Smooth muscle cell (in vitro differentiated cells): ENCODE data around the gene PRSS12. TPM values are rescaled to one million over a fixed set of nuclear protein-coding genes. Genes with fewer than 3 reads are reported as not detected.
"Not testable (repeated sequence)": the region's sequence is repeated elsewhere in the genome, so short reads cannot be mapped to it uniquely, and the experiment has no call there.

Experiments used
- DNase-seq: peaks from one replicate; lab custom pipeline; 2025; ENCODE audit not compliant: unreplicated experiment; lab: John Stamatoyannopoulos, UW
- H2AFZ ChIP-seq: fragments of 200-600 bp; sonication (generic); 2 replicates; pipeline ENCODE4 v1.6.0; 2016; ENCODE audit warnings: antibody characterized with exemption, low read depth, mild to moderate bottlenecking
- H3F3A ChIP-seq: fragments of 200-600 bp; sonication (generic); 2 replicates; pipeline ENCODE4 v1.6.0; 2017; ENCODE audit warnings: antibody characterized with exemption, low read depth
- H3K27ac ChIP-seq: fragments of 200-600 bp; sonication (generic); 2 replicates; pipeline ENCODE4 v1.5.1; 2016; ENCODE audit warnings: low read depth, mild to moderate bottlenecking
- H3K27me3 ChIP-seq: fragments of 200-600 bp; sonication (generic); 2 replicates; pipeline ENCODE4 v1.6.1; 2016; ENCODE audit warnings: low read depth, mild to moderate bottlenecking
- H3K36me3 ChIP-seq: fragments of 200-600 bp; sonication (generic); 2 replicates; pipeline ENCODE4 v1.5.1; 2016; ENCODE audit warnings: low read depth
- H3K4me1 ChIP-seq: fragments of 200-600 bp; sonication (generic); 2 replicates; pipeline ENCODE4 v1.5.1; 2016; ENCODE audit warnings: low read depth
- H3K4me2 ChIP-seq: fragments of 200-600 bp; sonication (generic); 2 replicates; pipeline ENCODE4 v1.6.0; 2016; ENCODE audit warnings: mild to moderate bottlenecking
- H3K4me3 ChIP-seq: fragments of 200-600 bp; sonication (generic); 2 replicates; pipeline ENCODE4 v1.5.1; 2016; ENCODE audit warnings: mild to moderate bottlenecking
- H3K79me2 ChIP-seq: fragments of 200-600 bp; sonication (generic); 2 replicates; pipeline ENCODE4 v1.6.0; 2016; ENCODE audit warnings: low read depth, mild to moderate bottlenecking
- H3K9ac ChIP-seq: fragments of 200-600 bp; sonication (generic); 2 replicates; pipeline ENCODE4 v1.6.0; 2016; ENCODE audit warnings: low read depth
- H3K9me3 ChIP-seq: fragments of 200-600 bp; sonication (generic); replicated peaks from 2 replicates; pipeline ENCODE4 v1.5.1; 2016; ENCODE audit warnings: low read depth
- H4K20me1 ChIP-seq: fragments of 200-600 bp; sonication (generic); 2 replicates; pipeline ENCODE4 v1.6.0; 2016; ENCODE audit warnings: low read depth
- CTCF ChIP-seq: fragments of 200-600 bp; sonication (generic); IDR thresholded peaks from 2 replicates; pipeline ENCODE4 v1.5.1; 2017; ENCODE audit warnings: borderline replicate concordance, mild to moderate bottlenecking, antibody characterized with exemption; ENCODE audit not compliant: insufficient read depth, poor library complexity, severe bottlenecking
- WGBS: methylation state at CpG from one replicate; pipeline ENCODE4 v1.1.7; 2016; ENCODE audit warnings: low lambda C conversion rate; 5-methylcytosine and 5-hydroxymethylcytosine counted together
- polyA plus RNA-seq: library from polyadenylated mRNA; unstranded; fragments of >200 nt; fragmentation: Nextera tagmentation; extraction: Ambion mirVana; gene quantifications from 2 replicates; pipeline ENCODE4 v1.2.1, GENCODE V29; 2016
- total RNA-seq: library from RNA; depleted of rRNA; stranded (reverse); fragments of >200 nt; gene quantifications from 2 replicates; pipeline ENCODE4 v1.2.3, GENCODE V29; 2014

Gene PRSS12
- total and polyA plus RNA-seq, 2 experiments from 2014 or later: 9.9 to 24.5 TPM

GRCh38 chr4:118397623-118397979, 44.8 kb upstream of the PRSS12 start:
- H3K36me3 ChIP-seq: no peaks in the 10 kb centered on the region
- H3K79me2 ChIP-seq: no peaks in the 10 kb centered on the region
- peak overlapping the region; percentile 25 for H3K4me2 ChIP-seq
- H3K4me3 ChIP-seq: no peak overlapping the region
- no peaks in the 10 kb centered on the region for H3F3A ChIP-seq
- H2AFZ ChIP-seq: peak overlapping the region; percentile 78
- WGBS: 65% methylated on average over 1 of the region's 1 CpG
- TF ChIP-seq CTCF: no peak
- no peaks in the 10 kb centered on the region for H3K9me3 ChIP-seq
- H3K27ac ChIP-seq: peak overlapping the region; percentile 85
- peak overlapping the region; percentile 76 for H3K9ac ChIP-seq
- no peaks in the 10 kb centered on the region for H3K27me3 ChIP-seq
- no peaks in the 10 kb centered on the region for H4K20me1 ChIP-seq
- DNase-seq: no peak
- H3K4me1 ChIP-seq: peaks cover 19% of the 10 kb centered on the region

- H3K9me3 ChIP-seq: no peaks in the 10 kb centered on the region
- no peaks in the 10 kb centered on the region for H3K27me3 ChIP-seq
- peaks cover 19% of the 10 kb centered on the region for H3K4me1 ChIP-seq
- H3K79me2 ChIP-seq: no peaks in the 10 kb centered on the region
- H3K27ac ChIP-seq: peak overlapping the region; percentile 85
- TF ChIP-seq CTCF: no peak
- no peaks in the 10 kb centered on the region for H3F3A ChIP-seq
- 60% methylated on average over 5 of the region's 5 CpGs for WGBS
- H4K20me1 ChIP-seq: no peaks in the 10 kb centered on the region
- H3K4me2 ChIP-seq: peak overlapping the region; percentile 25
- no peak overlapping the region for H3K4me3 ChIP-seq
- no peak for DNase-seq
- H2AFZ ChIP-seq: peak overlapping the region; percentile 78
- H3K9ac ChIP-seq: peak overlapping the region; percentile 76
- H3K36me3 ChIP-seq: no peaks in the 10 kb centered on the region
Observed at GRCh38 chr4:118396881-118397622, 44.2 kb upstream of the PRSS12 start.

- H3K9me3 ChIP-seq: no peaks in the 10 kb centered on the region
- H3K79me2 ChIP-seq: no peaks in the 10 kb centered on the region
- no peak for DNase-seq
- peaks cover 12% of the 10 kb centered on the region for H3K4me1 ChIP-seq
- H2AFZ ChIP-seq: peak overlapping the region; percentile 41
- no peak overlapping the region for H3K9ac ChIP-seq
- H3K4me2 ChIP-seq: no peak overlapping the region
- TF ChIP-seq CTCF: no peak
- H3K27me3 ChIP-seq: no peaks in the 10 kb centered on the region
- H3K27ac ChIP-seq: no peak overlapping the region
- WGBS: 69% methylated on average over 3 of the region's 3 CpGs
- H3K36me3 ChIP-seq: no peaks in the 10 kb centered on the region
- H3F3A ChIP-seq: no peaks in the 10 kb centered on the region
- no peaks in the 10 kb centered on the region for H4K20me1 ChIP-seq
- no peak overlapping the region for H3K4me3 ChIP-seq
Observed at GRCh38 chr4:118395057-118395644, 42.3 kb upstream of the PRSS12 start.

- not testable (repeated sequence) for H3F3A ChIP-seq, H3K4me1 ChIP-seq, DNase-seq, H3K36me3 ChIP-seq, H2AFZ ChIP-seq, H3K27ac ChIP-seq, H3K9me3 ChIP-seq, H3K27me3 ChIP-seq, H3K9ac ChIP-seq, H4K20me1 ChIP-seq, H3K4me3 ChIP-seq, H3K79me2 ChIP-seq, H3K4me2 ChIP-seq
- 94% methylated on average over 5 of the region's 5 CpGs for WGBS
Observed at GRCh38 chr4:118392509-118392908, 39.7 kb upstream of the PRSS12 start.
